NB4 (cell line): ENCODE measurements around the gene SCG2.

Experiments used
- DNase-seq: peaks from one replicate; pipeline ENCODE4 v3.0.0; 2010; ENCODE audit warnings: low read depth
- H3K4me3 ChIP-seq: one replicate; pipeline ENCODE4 v1.5.1; 2011; ENCODE audit warnings: mild to moderate bottlenecking, low read depth, low read length, moderate library complexity
- CTCF ChIP-seq: IDR thresholded peaks from one replicate; pipeline ENCODE4 v1.5.1; 2012; ENCODE audit warnings: low read depth, low read length
- MAX ChIP-seq: IDR thresholded peaks from 2 replicates; pipeline ENCODE4 v1.6.1; 2011; ENCODE audit warnings: low read depth, low read length
- MYC ChIP-seq: IDR thresholded peaks from 2 replicates; pipeline ENCODE4 v1.6.1; 2011; ENCODE audit warnings: low read depth, low read length
- POLR2A ChIP-seq: IDR thresholded peaks from 2 replicates; pipeline ENCODE4 v1.6.1; 2011; ENCODE audit warnings: mild to moderate bottlenecking; ENCODE audit not compliant: insufficient read length; ENCODE audit errors: extremely low read depth

The SCG2 gene

GRCh38 chr2:223642506-223642905 lies 40.3 kb upstream of the SCG2 start:
- no peak for DNase-seq
- H3K4me3 ChIP-seq, result no peak overlapping the region
- no peak for TF ChIP-seq MAX
- no peak for TF ChIP-seq POLR2A
- TF ChIP-seq CTCF, result no peak
- TF ChIP-seq MYC, result no peak

- no peak for TF ChIP-seq MAX
- no peak for TF ChIP-seq CTCF
- no peak for TF ChIP-seq MYC
- TF ChIP-seq POLR2A, result no peak
- DNase-seq, result no peak
Measured at GRCh38 chr2:223641082-223641481, 38.9 kb upstream of the SCG2 start.

GRCh38 chr2:223635080-223635479 lies 32.9 kb upstream of the SCG2 start:
- no peak for TF ChIP-seq MAX
- TF ChIP-seq POLR2A, result no peak
- TF ChIP-seq MYC, result no peak
- TF ChIP-seq CTCF, result no peak
- DNase-seq, result no peak
- H3K4me3 ChIP-seq, result no peak overlapping the region

More at GRCh38 chr2:223641082-223641481, 38.9 kb upstream of the SCG2 start:
- H3K4me3 ChIP-seq, result no peak overlapping the region

- no peak overlapping the region for H3K4me3 ChIP-seq
- TF ChIP-seq MAX (no peak), POLR2A (no peak), MYC (no peak), CTCF (no peak)
- no peak for DNase-seq
Measured at GRCh38 chr2:223634238-223634637, 32.1 kb upstream of the SCG2 start.

- no peak overlapping the region for H3K4me3 ChIP-seq
- no peak for DNase-seq
- TF ChIP-seq MAX, result no peak
- no peak for TF ChIP-seq POLR2A
- no peak for TF ChIP-seq CTCF
- no peak for TF ChIP-seq MYC
Measured at GRCh38 chr2:223633656-223634055, 31.5 kb upstream of the SCG2 start.

GRCh38 chr2:223632826-223633225 lies 30.7 kb upstream of the SCG2 start:
- H3K4me3 ChIP-seq, result no peak overlapping the region
- TF ChIP-seq MYC (no peak), POLR2A (no peak), MAX (no peak), CTCF (no peak)
- no peak for DNase-seq
